SK-MEL-5 (cell line): ENCODE results near the gene CADM2. TPM values are rescaled to one million over a fixed set of nuclear protein-coding genes. Genes with fewer than 3 reads are reported as not detected.
A peak's percentile ranks its signal among the peaks of the same experiment; 100 is the strongest.

Experiments
- DNase-seq: peaks from one replicate; pipeline ENCODE4 v3.0.0-alpha.2; 2016; ENCODE audit warnings: low read depth, low spot score
- in situ Hi-C: cut with HindIII; loops from 2 replicates; pipeline ENCODE4 v1.10.0; 2016; ENCODE audit warnings: low sequenced_read_pairs, high pct_unique_total_duplicates, low pct_unique_long_range_greater_than_20kb
- total RNA-seq: library from RNA; depleted of rRNA; stranded (reverse); fragments of >200 nt; shearing (Covaris generic); gene quantifications from 2 replicates; pipeline ENCODE4 v1.2.3, GENCODE V29; 2014

Gene CADM2
- total RNA-seq, 1 experiment from 2014 or later, result not detected

DNA sequence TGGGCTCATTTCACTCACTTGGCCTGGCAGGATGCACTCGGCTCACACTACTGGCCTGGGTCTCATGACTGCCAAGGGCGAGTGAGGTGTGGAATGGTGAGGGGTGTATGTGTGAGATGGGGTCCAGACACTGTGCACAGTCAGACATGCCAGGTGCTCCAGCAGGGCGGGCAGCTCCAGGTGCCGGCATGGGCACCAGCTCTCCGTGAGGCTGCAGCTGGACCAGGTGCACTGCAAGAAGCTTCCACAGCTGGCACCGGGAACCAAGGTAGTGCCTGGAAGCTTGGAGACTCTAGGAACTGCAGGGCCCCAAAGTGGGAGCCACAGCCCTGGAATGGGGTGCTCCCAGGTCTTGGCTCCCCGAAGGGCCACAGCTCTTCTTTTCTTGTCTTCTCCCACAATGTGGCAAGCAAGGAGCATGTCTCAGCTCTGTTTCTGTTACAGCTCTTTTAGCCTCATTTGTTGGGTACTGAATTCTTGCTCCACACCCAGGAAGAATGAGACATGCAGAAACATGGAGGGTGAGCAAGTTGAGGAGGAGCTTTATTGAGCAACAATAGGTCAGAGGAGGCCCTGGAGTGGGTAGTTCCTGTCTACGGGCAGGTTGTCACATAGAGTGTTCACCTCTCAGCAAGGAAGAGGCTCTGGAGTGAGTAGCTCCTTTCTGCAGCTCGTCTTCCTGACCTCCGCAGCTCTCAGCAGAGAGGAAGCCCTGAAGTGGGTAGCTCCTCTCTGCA, 762.8 kb downstream of the CADM2 start:
- in situ Hi-C loops, result no loop called here
- DNase-seq, result no peak

DNA sequence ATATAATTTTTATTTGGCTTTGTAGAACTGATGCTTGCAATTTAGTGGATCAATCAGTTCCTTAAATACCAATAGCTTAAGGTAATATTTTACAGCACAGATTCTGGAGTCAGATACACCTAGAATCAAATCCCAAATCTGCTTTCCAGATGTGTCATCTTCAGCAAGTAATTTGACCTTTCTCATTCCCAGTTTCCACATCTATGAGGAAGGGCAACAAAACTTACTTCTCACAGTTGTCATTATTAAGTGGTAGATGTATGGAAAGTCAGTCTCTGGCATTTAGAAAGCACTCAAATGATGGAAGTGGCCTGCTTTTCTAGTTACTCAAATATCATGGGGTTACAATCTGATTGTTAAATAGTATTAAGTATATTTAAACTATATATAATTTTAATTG, 767.0 kb downstream of the CADM2 start:
- in situ Hi-C loops, result no loop called here
- no peak for DNase-seq

GRCh38 chr3:85726241-85726640, 767.5 kb downstream of the CADM2 start:
- in situ Hi-C loops, result no loop called here
- DNase-seq, result no peak

DNA sequence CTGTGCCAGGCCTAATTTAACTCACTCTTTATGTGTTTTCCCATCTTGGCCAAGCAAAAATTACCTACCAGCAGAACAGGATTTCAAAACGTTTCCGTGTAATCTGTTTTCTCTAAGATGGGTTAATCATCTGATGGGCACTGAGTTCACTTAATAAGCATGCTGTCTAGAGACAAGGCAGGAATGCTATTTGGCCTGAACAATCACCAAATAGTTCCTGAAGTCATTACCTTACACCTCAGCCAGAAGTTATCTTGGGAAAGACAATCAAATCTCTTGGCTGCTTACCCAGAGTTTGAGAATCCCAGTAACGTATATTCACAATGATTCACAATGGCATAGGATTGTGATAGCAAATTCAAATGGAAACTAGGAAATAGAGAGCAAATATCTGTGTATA, 779.1 kb downstream of the CADM2 start:
- DNase-seq, result no peak
- in situ Hi-C loops, result no loop called here

DNA sequence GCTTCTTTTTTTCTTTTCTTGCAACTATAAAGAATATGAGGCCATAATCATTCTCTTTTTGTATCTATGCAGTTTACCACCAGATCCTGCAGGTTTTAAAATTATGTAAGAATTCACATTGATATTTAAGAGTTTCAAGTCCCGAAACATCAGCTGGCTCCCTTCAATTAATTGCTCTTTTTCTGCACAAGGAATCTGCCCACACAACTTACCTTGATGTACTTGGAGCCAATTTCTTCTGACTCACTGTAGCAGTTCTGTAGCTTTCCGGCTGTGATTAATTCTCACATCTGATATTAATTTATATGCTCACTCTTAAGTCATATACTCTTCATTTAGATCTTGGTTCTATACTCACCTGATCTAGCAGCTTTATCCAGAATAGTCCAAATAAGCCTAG, 781.8 kb downstream of the CADM2 start:
- DNase-seq, result no peak
- in situ Hi-C loops, result no loop called here

GRCh38 chr3:85758442-85758841, 799.7 kb downstream of the CADM2 start:
- DNase-seq, result no peak
- in situ Hi-C loops, result no loop called here

DNA sequence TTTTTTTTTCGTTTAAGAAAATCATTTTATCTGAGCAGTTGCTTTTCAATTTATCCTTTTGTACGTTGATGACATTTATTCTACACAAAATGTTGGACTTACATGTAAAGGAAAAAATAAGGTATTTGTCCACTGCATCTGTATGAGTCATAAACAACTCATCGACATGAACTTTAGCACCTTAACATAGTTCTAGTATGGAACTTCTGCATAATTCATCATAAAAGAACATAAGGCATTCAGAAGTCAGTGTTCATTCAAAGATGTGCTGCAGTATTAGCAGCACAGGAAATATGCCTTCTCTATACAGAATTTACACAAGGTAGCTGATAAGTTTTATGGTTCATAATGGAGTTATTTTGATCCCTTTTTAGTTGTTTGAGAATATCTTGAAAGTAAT, 801.6 kb downstream of the CADM2 start:
- DNase-seq, result no peak
- in situ Hi-C loops, result no loop called here

DNA sequence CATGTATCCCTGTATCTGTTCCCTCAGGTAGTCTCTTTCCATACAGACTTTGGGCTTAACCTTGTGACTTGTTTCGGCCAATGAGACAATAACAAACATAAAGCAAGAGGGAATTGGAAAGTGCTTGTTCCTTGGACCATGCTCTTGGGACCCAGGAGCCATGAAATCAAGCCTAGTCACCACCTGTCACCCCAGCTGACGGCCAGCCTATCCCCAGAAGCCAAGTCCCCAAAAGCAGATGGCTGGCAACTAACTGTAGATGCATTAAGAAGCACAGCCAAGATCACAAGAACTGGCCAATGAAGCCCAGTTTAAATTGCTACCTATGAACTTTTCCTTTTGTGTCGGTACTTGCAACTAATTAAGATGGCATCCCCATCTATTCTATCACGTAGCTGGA, 822.0 kb downstream of the CADM2 start:
- in situ Hi-C loops, result no loop called here
- DNase-seq, result no peak

GRCh38 chr3:85781806-85782205, 823.0 kb downstream of the CADM2 start:
- DNase-seq, result no peak
- in situ Hi-C loops, result no loop called here

- DNase-seq, result no peak
- in situ Hi-C loops, result no loop called here
Observed at GRCh38 chr3:85783291-85783690, 824.5 kb downstream of the CADM2 start.

DNA sequence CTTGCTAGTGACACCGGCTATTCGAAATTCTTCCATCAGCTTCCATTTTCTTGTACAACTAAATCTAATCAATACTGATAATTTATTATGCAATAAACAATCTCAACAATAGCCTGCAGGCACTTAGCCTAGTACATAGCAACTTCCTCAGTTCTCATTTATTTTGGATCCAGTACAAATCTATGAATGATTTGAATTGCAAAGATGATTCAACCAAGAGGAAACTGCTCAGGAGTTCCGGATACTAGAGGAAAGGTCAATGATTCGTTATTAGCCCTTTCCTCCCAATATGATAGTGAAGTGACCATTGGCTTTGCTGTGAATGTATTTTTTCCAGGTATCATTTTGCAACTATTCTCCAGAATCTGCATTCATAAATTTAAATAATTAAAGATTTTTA, 827.0 kb downstream of the CADM2 start:
- in situ Hi-C loops, result no loop called here
- no peak for DNase-seq

DNA sequence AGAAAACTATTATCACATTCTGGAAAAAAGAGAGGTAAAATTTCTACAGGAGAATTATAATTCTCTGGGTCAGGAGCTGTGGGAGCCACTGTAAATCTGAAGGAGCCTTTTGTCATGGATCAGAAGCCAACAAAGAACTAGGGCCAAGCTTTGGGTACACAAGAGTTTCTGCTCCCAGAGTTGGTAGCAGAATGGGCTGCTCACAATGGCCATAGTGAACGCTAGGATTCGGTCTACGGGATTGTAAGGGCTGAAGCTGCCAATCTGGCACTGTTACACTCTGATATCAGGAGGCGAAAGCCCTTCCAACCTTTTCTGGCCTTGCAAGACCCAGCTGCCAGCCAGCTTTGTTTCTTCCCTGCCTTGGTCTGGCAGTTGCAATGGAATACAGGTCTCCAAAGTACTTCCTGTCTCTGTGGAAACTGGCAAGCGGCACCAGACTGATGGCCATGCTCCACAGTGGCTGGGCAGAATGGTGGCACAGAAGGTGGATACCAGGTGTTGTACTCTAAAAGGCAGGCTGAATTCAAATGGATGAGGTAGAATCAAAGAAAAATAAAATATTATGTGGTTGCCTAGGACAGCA, 831.7 kb downstream of the CADM2 start:
- DNase-seq, result no peak
- in situ Hi-C loops, result no loop called here

DNA sequence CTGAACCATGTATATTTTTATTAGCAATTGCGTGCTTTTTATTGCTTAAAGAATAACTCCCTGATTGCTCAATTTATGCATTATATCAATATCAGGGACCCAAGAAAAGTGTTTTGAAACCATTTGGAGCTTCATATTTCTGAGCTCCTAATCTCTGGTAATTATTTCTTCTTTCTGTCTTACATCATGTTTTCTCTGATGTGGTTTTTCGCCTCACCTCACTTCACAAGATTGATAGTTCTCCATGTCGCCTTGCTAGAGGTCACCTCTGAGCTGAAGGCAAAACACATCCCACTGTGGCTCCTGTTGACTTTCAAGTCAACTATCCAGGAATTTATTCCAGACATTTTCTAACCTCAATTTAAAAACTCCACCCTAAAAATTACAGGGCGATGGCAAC, 837.4 kb downstream of the CADM2 start:
- DNase-seq, result no peak
- in situ Hi-C loops, result no loop called here

- DNase-seq, result no peak
- in situ Hi-C loops, result no loop called here
Observed at GRCh38 chr3:85800676-85801075, 841.9 kb downstream of the CADM2 start.

DNA sequence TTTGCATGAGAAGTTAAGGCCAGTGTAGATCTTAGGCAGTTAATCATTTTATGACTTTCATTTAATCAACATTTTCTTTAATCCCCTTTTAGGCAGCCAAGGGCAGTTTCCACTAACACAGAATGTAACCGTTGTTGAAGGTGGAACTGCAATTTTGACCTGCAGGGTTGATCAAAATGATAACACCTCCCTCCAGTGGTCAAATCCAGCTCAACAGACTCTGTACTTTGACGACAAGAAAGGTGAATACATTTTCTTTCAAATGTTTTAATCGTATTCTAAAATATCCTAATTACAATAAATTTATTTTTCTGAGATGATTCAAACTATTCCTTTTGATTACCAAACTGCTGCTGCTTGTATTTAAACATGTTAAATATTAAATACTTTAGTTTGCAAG, 843.2 kb downstream of the CADM2 start:
- in situ Hi-C loops, result no loop called here
- DNase-seq, result peak; percentile 43

DNA sequence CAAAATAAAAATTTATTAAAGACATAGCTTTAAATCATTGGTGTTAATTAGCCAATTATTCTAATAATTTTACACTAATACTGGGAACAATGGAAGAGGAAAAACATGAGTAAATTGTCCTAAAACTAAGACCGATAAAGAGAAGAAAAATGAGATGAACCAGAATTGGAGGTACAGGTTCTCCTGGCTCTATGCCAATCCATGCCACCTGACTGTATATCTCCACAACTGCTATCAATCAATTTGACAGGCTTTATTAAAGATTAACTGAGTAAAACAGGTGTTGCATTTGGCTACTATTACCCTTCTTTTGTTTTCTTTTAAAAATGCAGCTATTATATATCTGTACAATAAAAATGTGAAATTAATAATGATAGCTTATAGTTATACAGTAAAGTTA, 850.0 kb downstream of the CADM2 start:
- DNase-seq, result no peak
- in situ Hi-C loops, result no loop called here

DNA sequence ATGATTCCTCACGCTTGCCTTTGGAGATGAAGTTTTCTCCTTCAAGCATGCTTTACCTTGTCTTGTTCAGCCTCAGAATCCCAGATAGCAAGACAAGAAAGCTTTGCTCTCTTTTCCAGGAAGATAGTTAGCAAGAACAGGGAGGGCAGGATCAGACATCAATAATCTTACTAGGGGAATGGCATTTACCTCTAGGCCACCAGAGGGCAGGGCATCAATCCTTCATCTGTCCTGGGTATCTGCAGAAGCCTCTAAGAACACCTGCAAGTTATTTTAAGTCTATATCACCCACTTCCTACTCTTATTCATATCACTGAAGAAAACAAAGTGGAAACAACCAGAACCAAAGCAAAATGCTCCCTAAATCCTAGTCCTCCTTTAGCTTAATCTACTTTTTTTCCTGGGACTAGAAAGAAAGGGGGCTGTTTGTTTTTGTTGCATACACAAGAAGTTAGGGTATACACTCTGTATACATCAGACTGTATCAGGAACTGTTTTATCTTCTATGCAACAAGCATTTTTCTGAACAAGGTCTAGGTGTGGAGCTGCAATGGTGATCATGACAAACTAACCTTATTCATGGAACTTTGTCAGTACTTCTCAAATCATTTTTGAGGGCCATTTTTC, 862.5 kb downstream of the CADM2 start:
- in situ Hi-C loops, result no loop called here
- DNase-seq, result peak; percentile 64

DNA sequence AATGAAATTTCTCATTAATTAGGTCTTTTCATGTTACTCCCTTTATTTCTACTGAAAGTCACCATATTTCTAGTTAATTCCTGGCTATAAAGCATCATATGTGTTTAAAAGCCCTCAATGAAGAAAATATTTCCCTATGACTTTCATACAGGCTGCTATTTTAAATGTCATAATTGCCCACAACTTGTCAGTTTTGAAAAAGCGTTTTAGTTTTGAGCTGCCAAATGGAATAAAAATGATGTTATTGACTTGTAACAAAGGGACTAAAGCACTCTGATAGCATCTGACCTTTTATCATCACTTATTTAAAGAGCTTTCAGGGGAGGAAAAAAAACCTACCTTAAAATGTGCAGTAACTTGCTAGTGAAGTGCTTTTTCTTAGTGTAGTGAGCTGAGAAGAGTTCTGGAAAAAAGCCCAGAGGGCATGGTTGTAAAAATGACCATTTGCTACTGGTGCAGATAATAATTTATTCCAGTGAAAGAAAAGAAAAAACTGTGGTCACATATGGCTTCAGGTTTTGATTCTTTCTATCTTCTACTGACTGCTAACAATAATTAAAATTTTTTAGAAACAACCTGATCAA, 877.2 kb downstream of the CADM2 start:
- DNase-seq, result no peak
- in situ Hi-C loops, result no loop called here

DNA sequence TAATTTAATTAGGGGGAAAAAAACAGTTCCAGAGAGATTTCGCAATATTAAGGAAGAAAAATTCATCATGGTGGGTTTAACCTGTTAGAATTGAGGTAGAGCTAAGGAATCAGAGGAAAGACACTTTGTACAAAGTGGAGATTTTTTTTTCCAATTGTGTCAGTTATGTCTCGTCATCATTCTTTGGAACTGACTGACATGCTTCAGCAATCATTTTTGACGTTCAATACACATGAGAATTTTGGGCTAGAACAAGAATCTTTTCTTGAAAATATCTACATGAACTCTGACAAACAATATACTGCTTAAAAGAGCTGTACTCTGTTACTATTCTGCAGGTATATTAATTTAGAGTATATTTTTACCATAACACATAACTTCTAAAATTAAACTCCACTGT, 878.6 kb downstream of the CADM2 start:
- no peak for DNase-seq
- in situ Hi-C loops, result no loop called here
